HFFc6 (cell line): ENCODE results near the gene PDLIM1. TPM values are rescaled to one million over a fixed set of nuclear protein-coding genes. Genes with fewer than 3 reads are reported as not detected.
"Not testable (repeated sequence)": the region's sequence is repeated elsewhere in the genome, so short reads cannot be mapped to it uniquely, and the experiment has no call there.

Source experiments
- DNase-seq: peaks from one replicate; pipeline ENCODE4 v3.0.0-alpha.2; 2018
- H3K27ac Mint-ChIP-seq: 2 replicates; pipeline ENCODE4 v1.8.0; 2020; ENCODE audit warnings: mild to moderate bottlenecking, mixed read lengths
- H3K27me3 Mint-ChIP-seq: 2 replicates; pipeline ENCODE4 v1.8.0; 2021; ENCODE audit warnings: mild to moderate bottlenecking, moderate library complexity, mixed read lengths; ENCODE audit not compliant: insufficient read depth
- H3K36me3 Mint-ChIP-seq: 2 replicates; pipeline ENCODE4 v1.8.0; 2021; ENCODE audit warnings: low read depth, mixed read lengths
- H3K4me1 Mint-ChIP-seq: 2 replicates; pipeline ENCODE4 v1.8.0; 2020; ENCODE audit warnings: low read depth, mixed read lengths
- H3K4me3 Mint-ChIP-seq: 2 replicates; pipeline ENCODE4 v1.8.0; 2020; ENCODE audit warnings: mild to moderate bottlenecking, moderate library complexity, mixed read lengths
- H3K9me3 Mint-ChIP-seq: 2 replicates; pipeline ENCODE4 v1.8.0; 2020; ENCODE audit warnings: mild to moderate bottlenecking, mixed read lengths
- total RNA-seq, 6 experiments: library from RNA; stranded (reverse); fragmentation: NEBNext Ultra II Directional; extraction: Animal tissue kit (Norgen Biotek cat#: 25700); gene quantifications; 2 replicates in 1 of 6; 3 replicates in 5 of 6; pipeline ENCODE4 v1.2.3, GENCODE V29; 2021
- TF ChIP-seq, protein P1 (sequence below): fragments of 200-600 bp; sonication (generic); IDR thresholded peaks from 2 replicates; pipeline ENCODE4 v1.5.0; 2021; ENCODE audit warnings: antibody characterized with exemption, mild to moderate bottlenecking

Gene PDLIM1
- total RNA-seq, 6 experiments from 2014 or later, result 131 to 163 (median 154) TPM

DNA sequence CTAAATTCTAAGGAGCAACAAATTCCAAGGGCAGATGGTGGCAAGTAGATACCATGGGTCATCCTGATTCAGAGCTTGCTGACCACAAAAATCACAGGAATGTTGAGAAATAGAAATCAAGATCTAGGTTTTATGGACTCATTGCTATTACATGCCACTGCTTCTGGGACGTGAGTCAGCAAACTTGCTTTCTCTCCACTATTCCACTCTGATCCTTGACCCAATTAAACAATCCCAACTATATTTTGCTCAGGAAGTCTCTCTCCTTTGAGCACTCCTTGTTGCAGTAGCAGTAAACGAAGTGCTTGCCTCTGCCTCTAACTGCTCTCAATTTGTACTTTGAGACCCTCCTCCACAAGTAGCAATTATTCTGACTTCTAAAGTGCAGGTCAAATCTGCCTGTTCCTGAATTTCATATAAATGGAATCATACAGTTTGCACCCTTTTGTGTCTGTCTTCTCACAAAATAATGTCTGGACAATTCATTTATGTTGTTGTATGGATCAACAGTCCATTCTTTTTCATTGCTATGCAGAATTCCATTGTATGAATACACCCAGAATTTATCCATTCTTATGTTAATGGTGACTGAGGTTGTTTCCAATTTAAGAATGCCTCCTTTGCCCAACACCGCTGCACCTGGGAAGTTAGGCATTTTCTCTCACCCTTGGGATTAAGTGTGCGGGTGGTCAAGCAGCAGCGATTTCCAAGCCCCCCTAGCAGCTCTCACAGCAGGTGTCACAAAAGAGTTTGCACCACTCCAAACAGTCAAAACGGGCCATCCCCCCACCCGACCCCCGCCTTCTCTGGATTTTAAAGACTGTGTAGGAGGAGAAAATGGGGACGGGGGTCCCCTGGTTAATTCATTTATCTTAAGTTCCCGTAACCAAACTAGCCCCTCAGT is 60.8 kb downstream of the PDLIM1 start:
- H3K27me3 Mint-ChIP-seq, result peaks cover 6% of the 10 kb centered on the region; the same call in 1 of the 2 replicates
- TF ChIP-seq, protein P1, sequence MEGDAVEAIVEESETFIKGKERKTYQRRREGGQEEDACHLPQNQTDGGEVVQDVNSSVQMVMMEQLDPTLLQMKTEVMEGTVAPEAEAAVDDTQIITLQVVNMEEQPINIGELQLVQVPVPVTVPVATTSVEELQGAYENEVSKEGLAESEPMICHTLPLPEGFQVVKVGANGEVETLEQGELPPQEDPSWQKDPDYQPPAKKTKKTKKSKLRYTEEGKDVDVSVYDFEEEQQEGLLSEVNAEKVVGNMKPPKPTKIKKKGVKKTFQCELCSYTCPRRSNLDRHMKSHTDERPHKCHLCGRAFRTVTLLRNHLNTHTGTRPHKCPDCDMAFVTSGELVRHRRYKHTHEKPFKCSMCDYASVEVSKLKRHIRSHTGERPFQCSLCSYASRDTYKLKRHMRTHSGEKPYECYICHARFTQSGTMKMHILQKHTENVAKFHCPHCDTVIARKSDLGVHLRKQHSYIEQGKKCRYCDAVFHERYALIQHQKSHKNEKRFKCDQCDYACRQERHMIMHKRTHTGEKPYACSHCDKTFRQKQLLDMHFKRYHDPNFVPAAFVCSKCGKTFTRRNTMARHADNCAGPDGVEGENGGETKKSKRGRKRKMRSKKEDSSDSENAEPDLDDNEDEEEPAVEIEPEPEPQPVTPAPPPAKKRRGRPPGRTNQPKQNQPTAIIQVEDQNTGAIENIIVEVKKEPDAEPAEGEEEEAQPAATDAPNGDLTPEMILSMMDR, result no peak
- H3K27ac Mint-ChIP-seq, result peak overlapping the region; percentile 96
- DNase-seq, result peak; percentile 99
- peaks cover 30% of the 10 kb centered on the region for H3K9me3 Mint-ChIP-seq
- H3K4me3 Mint-ChIP-seq, result peak overlapping the region; percentile 80
- peaks cover 38% of the 10 kb centered on the region for H3K36me3 Mint-ChIP-seq
- peaks cover 51% of the 10 kb centered on the region for H3K4me1 Mint-ChIP-seq

DNA sequence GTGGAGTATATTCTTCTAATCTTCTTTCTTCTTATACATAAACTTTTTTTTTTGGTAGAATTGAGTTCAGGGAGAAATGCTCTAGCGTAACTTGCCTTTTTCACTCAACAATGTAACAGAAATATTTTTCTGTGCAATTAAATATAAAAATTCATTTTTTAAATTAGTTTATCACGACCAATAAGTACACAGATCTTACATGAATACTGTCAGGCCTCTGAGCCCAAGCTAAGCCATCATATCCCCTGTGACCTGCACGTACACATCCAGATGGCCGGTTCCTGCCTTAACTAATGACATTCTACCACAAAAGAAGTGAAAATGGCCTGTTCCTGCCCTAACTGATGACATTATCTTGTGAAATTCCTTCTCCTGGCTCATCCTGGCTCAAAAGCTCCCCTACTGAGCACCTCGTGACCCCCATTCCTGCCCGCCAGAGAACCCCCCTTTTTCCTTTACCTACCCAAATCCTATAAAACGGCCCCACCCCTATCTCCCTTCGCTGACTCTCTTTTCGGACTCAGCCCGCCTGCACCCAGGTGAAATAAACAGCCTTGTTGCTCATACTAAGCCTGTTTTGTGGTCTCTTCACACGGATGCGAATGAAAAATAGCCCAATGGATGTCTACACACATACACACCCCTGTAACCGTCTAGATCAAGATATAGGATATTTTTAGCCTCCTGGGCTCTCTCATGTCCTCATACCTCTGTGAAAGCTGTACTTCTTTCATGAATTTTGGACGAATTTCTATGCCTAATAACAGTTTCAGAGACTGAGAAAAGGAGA is 61.7 kb downstream of the PDLIM1 start:
- not testable (repeated sequence) for DNase-seq

DNA sequence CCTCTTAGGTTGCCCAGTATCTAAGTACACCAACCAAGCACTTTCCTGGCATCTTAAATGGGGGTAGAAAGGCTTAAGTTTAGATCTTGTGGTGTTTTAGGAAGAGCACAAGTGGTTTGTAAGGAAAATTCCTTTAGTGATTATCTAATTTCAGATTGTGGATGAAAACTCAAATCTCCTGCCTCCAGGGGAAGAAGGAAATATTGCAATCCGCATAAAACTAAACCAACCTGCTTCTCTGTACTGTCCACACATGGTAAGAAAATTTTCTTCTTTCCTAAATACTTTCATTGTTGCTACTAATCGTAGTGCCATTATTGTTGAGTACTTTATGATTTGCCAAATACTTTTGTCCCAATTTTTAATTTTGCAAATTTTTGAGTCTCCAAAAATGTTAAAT is 65.7 kb downstream of the PDLIM1 start:
- Mint-ChIP-seq H3K9me3 (peaks cover 4% of the 10 kb centered on the region), H3K27me3 (peaks cover 5% of the 10 kb centered on the region; the same call in 1 of the 2 replicates), H3K27ac (no peak overlapping the region), H3K36me3 (peaks cover 7% of the 10 kb centered on the region), H3K4me3 (no peak overlapping the region), H3K4me1 (peaks cover 41% of the 10 kb centered on the region)
- TF ChIP-seq, protein P1, result no peak
- DNase-seq, result no peak

More for the DNA sequence above, 61.7 kb downstream of the PDLIM1 start:
- peaks cover 30% of the 10 kb centered on the region for H3K9me3 Mint-ChIP-seq
- peak overlapping the region; percentile 96 for H3K27ac Mint-ChIP-seq
- not testable (repeated sequence) for H3K27me3 Mint-ChIP-seq
- peaks cover 48% of the 10 kb centered on the region for H3K4me1 Mint-ChIP-seq
- H3K4me3 Mint-ChIP-seq, result peak overlapping the region; percentile 80
- peaks cover 36% of the 10 kb centered on the region for H3K36me3 Mint-ChIP-seq

DNA sequence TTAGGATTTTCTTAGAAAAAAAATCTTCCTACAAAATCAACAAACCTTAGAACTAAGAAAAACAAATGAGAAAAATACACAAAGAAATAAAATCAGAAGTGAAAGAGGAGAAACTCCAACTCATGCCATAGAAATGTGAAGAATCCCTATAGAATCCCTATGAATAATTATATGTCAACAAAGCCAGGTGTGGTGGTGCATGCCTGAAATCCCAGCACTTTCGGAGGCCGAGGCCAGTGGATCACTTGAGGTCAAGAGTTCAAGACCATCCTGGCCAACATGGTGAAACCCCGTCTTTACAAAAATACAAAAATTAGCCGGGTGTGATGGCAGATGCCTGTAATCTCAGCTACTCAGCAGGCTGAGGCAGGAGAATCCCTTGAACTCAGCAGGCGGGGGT is 69.7 kb downstream of the PDLIM1 start:
- peaks cover 44% of the 10 kb centered on the region for H3K4me1 Mint-ChIP-seq
- H3K27ac Mint-ChIP-seq, result no peak overlapping the region; the same call in 1 of the 2 replicates
- H3K36me3 Mint-ChIP-seq, result peaks cover 9% of the 10 kb centered on the region
- peak overlapping the region; percentile 20 for H3K4me3 Mint-ChIP-seq
- TF ChIP-seq, protein P1, result no peak
- DNase-seq, result no peak
- no peaks in the 10 kb centered on the region for H3K27me3 Mint-ChIP-seq
- no peaks in the 10 kb centered on the region for H3K9me3 Mint-ChIP-seq

DNA sequence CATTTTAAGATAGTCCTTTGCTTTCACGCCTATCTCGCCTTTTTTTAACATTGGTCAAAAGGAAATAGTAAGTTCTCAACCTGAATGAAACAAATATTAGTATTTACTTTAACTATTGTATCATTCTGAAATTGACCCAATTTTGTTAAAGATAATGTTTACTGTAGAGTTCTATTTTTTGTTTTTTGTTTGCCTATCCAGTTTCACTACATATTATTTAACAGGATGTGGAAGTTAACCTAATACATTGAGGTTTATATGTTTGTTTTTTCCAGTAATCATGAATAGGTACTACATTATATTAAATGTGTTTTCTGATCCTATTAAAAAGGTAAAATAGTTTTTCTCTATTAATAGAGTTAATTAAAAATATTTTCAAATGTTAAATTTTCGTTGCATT is 70.3 kb downstream of the PDLIM1 start:
- no peak overlapping the region for H3K4me3 Mint-ChIP-seq
- peaks cover 12% of the 10 kb centered on the region for H3K36me3 Mint-ChIP-seq
- no peaks in the 10 kb centered on the region for H3K9me3 Mint-ChIP-seq
- H3K4me1 Mint-ChIP-seq, result peaks cover 50% of the 10 kb centered on the region
- H3K27me3 Mint-ChIP-seq, result no peaks in the 10 kb centered on the region
- H3K27ac Mint-ChIP-seq, result no peak overlapping the region
- TF ChIP-seq, protein P1, result no peak
- no peak for DNase-seq
